SIG-M5 treated with dmso at 0.1 percent for 504 hours (cell line): ENCODE results near the gene AHNAK2.
"Not testable (repeated sequence)": the region's sequence is repeated elsewhere in the genome, so short reads cannot be mapped to it uniquely, and the experiment has no call there.

Experiments used
- DNase-seq: peaks from one replicate; lab custom pipeline; 2025; ENCODE audit not compliant: unreplicated experiment; lab: John Stamatoyannopoulos, UW

AHNAK2 gene

DNA sequence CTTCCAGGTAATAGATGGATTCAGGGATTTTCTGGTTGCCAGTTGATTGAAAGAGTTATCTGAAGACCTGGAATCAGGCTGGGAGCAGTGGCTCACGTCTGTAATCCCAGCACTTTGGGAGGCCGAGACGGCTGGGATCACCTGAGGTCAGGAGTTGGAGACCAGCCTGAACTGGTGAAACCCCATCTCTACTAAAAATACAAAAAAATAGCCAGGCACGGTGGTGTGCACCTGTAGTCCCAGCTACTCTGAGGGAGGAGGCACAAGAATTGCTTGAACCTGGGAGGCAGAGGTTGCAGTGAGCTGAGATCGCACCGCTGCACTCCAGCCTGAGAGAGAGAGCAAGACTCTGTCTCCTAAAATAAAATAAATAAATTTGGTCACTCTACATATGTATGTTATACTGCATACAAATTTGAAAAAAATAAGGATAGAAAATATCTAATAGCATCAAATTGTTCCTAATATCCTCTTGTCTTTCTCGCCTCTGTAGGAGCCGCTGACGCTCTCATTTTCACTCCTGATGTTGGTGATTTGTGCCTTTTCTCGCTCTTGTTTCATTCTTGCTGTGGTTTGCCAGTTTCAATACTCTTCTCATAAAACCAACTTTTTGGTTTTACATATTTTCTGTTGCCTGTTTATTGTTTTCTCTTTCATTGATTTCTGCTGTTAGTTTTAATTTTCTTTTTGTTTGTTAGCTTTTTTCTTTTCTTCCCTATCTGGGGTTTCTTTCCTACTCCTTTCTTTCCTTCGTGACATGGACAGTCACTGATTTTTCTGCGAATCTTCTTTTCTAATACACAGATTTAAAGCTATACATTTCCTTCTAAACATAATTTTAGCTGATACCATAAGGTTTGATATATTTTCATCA is 77.3 kb downstream of the AHNAK2 start:
- no peak for DNase-seq

DNA sequence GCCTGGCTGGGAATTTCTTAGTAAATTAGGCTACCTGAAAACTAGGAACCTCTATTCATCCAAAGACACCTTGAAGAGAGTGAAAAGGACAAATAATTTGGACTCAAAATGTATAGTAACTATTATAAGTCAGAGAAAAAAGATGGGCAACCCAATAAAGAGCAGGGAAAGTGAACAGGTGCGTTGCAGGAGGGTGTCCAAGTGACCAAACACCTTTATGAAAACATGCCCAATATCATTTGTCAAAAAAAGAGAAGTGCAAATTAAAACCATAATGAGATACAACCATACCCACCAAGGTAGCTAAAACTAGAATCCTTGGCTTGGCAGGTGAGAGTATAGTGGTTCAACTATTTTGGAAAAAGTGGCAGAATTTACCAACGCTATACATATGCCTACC is 78.4 kb downstream of the AHNAK2 start:
- no peak for DNase-seq

DNA sequence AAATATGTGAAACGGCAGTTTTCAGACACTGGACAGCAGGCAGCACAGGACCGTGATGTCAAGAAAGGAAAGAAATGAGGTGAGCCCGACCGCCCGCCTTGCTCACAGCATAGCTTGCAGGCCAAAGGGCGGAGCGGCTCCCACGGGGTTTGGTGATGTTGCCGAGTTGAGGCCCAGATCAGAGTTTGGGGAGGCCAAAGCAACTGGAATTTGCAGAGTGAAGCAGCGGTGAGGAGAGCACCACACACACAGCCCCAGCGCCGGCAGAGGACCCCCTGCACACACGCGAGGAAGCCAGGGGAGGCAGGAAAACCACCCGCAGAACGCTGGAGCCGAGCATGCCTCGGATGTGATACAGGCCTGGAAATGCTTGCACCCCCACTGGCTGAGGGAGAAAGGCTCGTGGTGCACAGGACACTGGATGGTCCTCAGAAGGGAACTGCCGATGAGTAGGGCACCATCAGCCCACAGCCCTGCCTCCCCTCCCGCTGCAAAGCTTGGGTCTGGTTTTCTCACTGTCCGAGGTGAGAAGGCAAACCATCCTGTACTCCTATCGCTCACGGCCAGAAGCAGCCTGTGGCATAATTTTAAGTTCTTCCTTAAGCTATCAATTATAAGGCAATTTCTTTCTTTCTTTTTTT is 79.2 kb downstream of the AHNAK2 start:
- no peak for DNase-seq

DNA sequence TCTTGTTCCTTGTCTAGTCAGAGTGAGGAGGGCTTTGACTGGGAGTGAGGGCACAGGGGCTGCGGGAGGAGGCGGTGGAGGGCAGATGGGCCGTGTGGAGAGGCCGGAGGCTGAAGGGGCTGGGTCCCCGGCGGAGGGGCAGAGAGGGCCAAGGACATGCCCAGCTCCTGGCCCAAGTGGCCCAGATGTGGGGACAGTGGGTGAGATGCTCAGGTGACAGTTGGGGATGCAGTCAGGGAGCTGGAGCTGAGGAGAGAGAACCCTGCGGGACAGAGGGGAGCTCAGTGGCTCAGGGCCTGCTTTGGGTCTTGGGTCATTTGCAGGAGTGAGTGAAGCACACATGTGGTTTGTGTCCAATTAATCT is 80.0 kb downstream of the AHNAK2 start:
- no peak for DNase-seq

- DNase-seq, result no peak
These were observed 80.6 kb downstream of the AHNAK2 start for GRCh38 chr14:104897330-104898194.

GRCh38 chr14:104895786-104896661 is 82.2 kb downstream of the AHNAK2 start:
- no peak for DNase-seq

GRCh38 chr14:104895207-104895785 is 82.9 kb downstream of the AHNAK2 start:
- DNase-seq, result no peak

DNA sequence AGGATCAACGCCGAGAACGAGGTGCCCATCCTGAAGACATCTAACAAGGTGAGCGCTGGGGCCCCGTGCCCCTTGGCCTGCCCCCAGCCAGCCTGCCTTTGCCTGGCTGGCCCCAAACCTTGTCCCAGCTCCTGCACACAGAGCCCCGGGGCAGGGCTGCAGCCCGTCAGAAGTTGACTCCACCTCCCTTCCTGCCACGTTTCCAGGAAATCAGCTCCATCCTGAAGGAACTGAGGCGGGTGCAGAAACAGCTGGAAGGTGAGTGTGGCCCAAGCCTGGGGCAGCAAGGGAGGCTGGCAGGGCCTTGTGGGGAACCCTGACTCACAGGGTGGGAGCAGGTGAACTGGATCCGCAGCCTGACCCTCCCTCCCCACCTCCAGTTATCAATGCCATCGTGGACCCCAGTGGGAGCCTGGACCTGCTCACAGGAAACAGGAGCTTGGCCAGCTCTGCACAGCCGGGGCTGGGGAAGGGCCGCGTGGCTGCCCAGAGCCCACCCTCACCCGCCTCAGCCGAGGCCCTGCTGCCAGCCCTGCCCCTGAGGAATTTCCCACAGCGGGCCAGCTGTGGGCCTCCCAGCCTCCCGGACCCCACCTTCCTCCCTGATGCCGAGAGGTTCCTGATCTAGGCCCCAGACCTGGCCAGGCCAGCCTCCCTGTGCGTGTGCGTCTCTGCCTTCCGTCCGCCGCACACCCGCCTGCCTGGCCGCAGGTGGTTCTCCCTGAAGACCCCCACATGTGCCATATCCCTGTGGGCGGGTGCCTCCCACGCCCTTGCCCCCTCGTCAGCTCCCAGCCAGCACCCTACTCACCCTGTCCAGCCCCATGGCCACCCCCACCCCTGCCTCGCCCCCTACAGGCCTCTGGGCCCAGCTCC is 83.6 kb downstream of the AHNAK2 start:
- DNase-seq, result no peak

DNA sequence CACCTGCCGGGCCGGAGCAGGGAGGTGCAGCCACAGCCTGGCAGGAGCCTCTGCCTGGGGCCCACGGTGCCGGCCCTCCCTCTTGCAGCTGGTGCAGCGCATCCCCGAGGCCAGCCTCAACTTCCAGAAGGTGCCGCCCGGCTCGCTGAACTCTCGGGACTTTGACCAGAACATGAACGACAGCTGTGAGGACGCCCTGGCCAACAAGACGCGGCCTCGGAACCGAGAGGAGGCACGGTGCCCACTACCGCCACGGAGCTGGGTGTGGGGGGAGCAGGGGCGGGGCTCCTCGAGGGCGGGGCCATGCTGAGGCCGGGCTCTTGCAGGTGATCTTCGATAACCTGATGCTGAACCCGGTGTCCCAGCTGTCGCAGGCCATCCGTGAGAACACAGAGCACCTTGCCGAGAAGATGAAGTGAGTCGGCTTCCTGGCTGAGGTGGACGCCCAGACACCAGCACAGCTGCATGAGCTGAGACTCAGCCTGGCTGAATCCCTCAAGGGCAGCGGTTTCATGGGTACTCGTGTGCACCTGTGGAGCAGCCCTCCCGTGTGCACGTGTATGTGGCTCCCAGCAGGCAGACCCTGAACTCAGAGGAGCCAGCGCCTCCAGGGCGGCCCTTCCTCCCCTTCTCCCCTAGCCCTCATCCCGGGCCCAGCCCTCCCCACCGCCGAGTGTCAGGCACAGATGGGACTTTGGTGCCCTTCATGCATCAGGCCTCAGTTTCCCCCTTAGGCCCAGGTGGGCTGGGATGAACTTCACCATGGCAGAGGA is 84.6 kb downstream of the AHNAK2 start:
- DNase-seq, result no peak

DNA sequence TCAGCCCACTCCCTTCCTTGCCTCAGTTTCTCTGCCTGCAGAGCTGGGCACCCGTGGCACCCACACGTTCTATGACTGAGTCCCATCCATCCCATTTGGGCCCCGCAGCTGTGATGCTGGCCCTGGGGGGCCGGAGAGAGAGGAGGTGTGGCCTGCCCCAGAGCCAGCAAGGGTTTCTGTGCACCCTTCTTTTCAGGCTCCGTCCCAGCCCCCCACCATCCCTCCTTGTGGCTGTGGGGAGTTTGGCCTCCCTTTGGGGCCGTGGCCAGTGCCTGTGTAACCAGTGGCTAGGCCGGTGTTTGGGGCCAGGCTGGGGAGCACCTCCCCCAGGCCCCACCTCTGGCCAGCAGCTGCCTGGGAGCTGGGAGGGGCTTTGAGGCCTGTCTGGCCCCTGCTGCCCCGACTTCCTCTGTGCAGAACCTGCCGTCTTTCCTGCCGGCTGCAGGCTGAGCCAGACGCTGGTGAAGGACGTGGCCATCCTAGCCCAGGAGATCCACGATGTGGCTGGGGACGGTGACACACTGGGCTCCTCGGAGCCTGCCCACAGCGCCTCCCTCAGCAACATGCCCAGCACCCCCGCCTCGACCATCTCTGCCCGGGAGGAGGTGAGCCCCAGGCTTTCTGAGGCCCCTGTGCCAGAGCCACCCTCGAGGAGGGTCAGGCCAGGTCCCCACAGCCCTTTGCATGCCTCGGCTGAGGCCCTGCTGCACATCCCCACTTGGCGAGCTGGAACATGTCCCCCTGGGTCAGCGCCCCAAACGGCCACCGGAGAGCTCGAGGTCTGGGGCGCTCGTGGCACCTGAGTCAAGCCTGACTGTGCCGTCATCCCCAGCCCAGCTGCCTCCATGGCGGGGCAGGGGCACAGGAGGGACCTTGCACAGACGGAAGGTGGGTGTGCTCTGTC is 85.4 kb downstream of the AHNAK2 start:
- DNase-seq, result no peak

- no peak for DNase-seq
These were observed 86.3 kb downstream of the AHNAK2 start for GRCh38 chr14:104891664-104892530.

DNA sequence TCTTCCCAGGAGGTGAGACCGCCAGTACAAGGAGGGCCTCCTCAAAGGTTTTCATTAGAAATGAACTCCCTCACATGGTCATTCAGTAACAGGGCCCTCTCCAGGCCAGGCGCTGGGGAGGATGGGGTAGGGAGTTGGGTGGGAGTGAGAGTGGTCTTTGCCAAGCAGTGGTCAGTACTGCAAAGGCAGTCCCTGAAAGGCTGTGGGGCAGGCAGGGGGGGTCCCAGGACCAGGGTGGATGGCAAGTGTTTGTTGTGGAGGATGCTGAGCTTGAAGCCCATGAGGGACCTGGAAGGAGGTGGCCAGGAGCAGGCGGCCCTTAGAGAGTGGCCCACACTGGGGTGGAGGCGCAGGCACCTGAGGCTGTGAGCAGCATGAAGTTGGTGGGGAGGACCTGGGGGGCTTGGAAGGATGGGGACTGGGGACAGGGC is 87.0 kb downstream of the AHNAK2 start:
- no peak for DNase-seq

DNA sequence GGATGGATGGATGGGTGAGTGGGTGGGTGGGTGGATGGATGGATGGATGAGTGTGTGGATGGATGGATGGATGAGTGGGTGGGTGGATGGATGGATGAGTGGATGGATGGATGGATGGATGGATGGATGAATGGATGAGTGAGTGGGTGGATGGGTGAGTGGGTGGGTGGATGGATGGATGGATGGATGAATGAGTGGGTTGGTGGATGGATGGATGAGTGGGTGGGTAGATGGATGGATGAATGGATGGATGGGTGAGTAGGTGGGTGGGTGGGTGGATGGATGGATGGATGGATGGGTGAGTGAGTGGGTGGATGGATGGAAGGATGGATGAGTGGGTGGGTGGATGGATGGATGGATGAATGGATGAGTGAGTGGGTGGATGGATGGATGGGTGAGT is 87.9 kb downstream of the AHNAK2 start:
- not testable (repeated sequence) for DNase-seq

- DNase-seq, result no peak
These were observed 88.8 kb downstream of the AHNAK2 start for GRCh38 chr14:104889375-104889757.

- DNase-seq, result no peak
These were observed 89.4 kb downstream of the AHNAK2 start for GRCh38 chr14:104888489-104889374.
